ENCODE data around the gene FRMD4A. TPM values are rescaled to one million over a fixed set of nuclear protein-coding genes. Genes with fewer than 3 reads are reported as not detected.

Gene FRMD4A
- total and polyA plus RNA-seq, 2 experiments from 2014 or later, result 11.9 to 17.5 TPM

- Histone ChIP-seq H4K20me1 (ENCODE audit: insufficient read depth) (no peaks in the 10 kb centered on the region), H3K9me3 (ENCODE audit: low read depth) (no peaks in the 10 kb centered on the region), H2AFZ (no peak overlapping the region), H3K4me2 (ENCODE audit: unreplicated experiment) (no peak overlapping the region), H3K9me2 (ENCODE audit: insufficient read depth) (no peaks in the 10 kb centered on the region), H3K4me3 (no peak overlapping the region), H3K27me3 (replicated peaks; ENCODE audit: insufficient read depth) (peaks cover 69% of the 10 kb centered on the region), H3K4me1 (ENCODE audit: insufficient read depth) (no peaks in the 10 kb centered on the region), H3K79me2 (ENCODE audit: insufficient read depth) (no peaks in the 10 kb centered on the region), H3K36me3 (ENCODE audit: low read depth) (no peaks in the 10 kb centered on the region), H3F3A (ENCODE audit: insufficient read depth) (no peaks in the 10 kb centered on the region), H3K27ac (no peak overlapping the region), H3K9ac (no peak overlapping the region)
- in situ Hi-C loops (cut with MboI), result loop anchor here (10.0 kb wide), 1 partner anchor 283 kb away; no protein-coding TSS in a partner anchor
- DNase-seq, result no peak
- 43 to 46% methylated on average over 5 of the region's 5 CpGs for WGBS, 2 experiments (ENCODE audit: low coverage in 1 of 2, low lambda C conversion rate in 2 of 2, missing lambda C conversion rate in 2 of 2)
- TF ChIP-seq EZH2phosphoT487 (IDR thresholded peaks at IDR 0.05; ENCODE audit: insufficient read depth, low read depth) (no peak), EZH2 (IDR thresholded peaks at IDR 0.05; ENCODE audit: insufficient read depth, poor library complexity, severe bottlenecking) (no peak)
Observed at GRCh38 chr10:14191407-14191806, 139.3 kb downstream of the FRMD4A start.

- no peak overlapping the region for H3K27ac ChIP-seq
- DNase-seq, result no peak
- peaks cover 62% of the 10 kb centered on the region for H3K27me3 ChIP-seq (replicated peaks; ENCODE audit: insufficient read depth)
- no peaks in the 10 kb centered on the region for H3K9me3 ChIP-seq (ENCODE audit: low read depth)
- H3K4me1 ChIP-seq (ENCODE audit: insufficient read depth), result no peaks in the 10 kb centered on the region
- WGBS, 2 experiments (ENCODE audit: low coverage in 1 of 2, low lambda C conversion rate in 2 of 2, missing lambda C conversion rate in 2 of 2), result 59 to 62% methylated on average over 4 of the region's 4 CpGs
- H3K9me2 ChIP-seq (ENCODE audit: insufficient read depth), result no peaks in the 10 kb centered on the region
- H3K4me2 ChIP-seq (ENCODE audit: unreplicated experiment), result no peak overlapping the region
- no peaks in the 10 kb centered on the region for H3K36me3 ChIP-seq (ENCODE audit: low read depth)
- no peaks in the 10 kb centered on the region for H4K20me1 ChIP-seq (ENCODE audit: insufficient read depth)
- no peak for TF ChIP-seq EZH2phosphoT487 (IDR thresholded peaks at IDR 0.05; ENCODE audit: insufficient read depth, low read depth)
- no peak for TF ChIP-seq EZH2 (IDR thresholded peaks at IDR 0.05; ENCODE audit: insufficient read depth, poor library complexity, severe bottlenecking)
- H3K4me3 ChIP-seq, result no peak overlapping the region
- in situ Hi-C loops (cut with MboI), result loop anchor here (10.0 kb wide), 1 partner anchor 284 kb away; no protein-coding TSS in a partner anchor
- no peaks in the 10 kb centered on the region for H3K79me2 ChIP-seq (ENCODE audit: insufficient read depth)
- no peak overlapping the region for H3K9ac ChIP-seq
- H3F3A ChIP-seq (ENCODE audit: insufficient read depth), result no peaks in the 10 kb centered on the region
- no peak overlapping the region for H2AFZ ChIP-seq
Observed at GRCh38 chr10:14190702-14191101, 140.0 kb downstream of the FRMD4A start.

- 58% methylated on average over 6 of the region's 6 CpGs for WGBS, 2 experiments (ENCODE audit: low coverage in 1 of 2, low lambda C conversion rate in 2 of 2, missing lambda C conversion rate in 2 of 2)
Observed at GRCh38 chr10:14186245-14186644, 144.5 kb downstream of the FRMD4A start.

GRCh38 chr10:14185316-14186045 is 145.2 kb downstream of the FRMD4A start:
- peak; percentile 4 for DNase-seq
- Histone ChIP-seq H3F3A (ENCODE audit: insufficient read depth) (no peaks in the 10 kb centered on the region), H3K36me3 (ENCODE audit: low read depth) (no peaks in the 10 kb centered on the region), H2AFZ (no peak overlapping the region), H3K4me1 (ENCODE audit: insufficient read depth) (no peaks in the 10 kb centered on the region), H3K27ac (no peak overlapping the region), H3K79me2 (ENCODE audit: insufficient read depth) (no peaks in the 10 kb centered on the region), H3K4me2 (ENCODE audit: unreplicated experiment) (no peak overlapping the region), H3K9ac (no peak overlapping the region), H4K20me1 (ENCODE audit: insufficient read depth) (no peaks in the 10 kb centered on the region), H3K9me3 (ENCODE audit: low read depth) (no peaks in the 10 kb centered on the region), H3K9me2 (ENCODE audit: insufficient read depth) (no peaks in the 10 kb centered on the region), H3K4me3 (no peak overlapping the region), H3K27me3 (replicated peaks; ENCODE audit: insufficient read depth) (peaks cover 48% of the 10 kb centered on the region)
- in situ Hi-C loops (cut with MboI), result no loop called here
- 32 to 37% methylated on average over 7 of the region's 7 CpGs for WGBS, 2 experiments (ENCODE audit: low coverage in 1 of 2, low lambda C conversion rate in 2 of 2, missing lambda C conversion rate in 2 of 2)
- TF ChIP-seq EZH2 (IDR thresholded peaks at IDR 0.05; ENCODE audit: insufficient read depth, poor library complexity, severe bottlenecking) (no peak), EZH2phosphoT487 (IDR thresholded peaks at IDR 0.05; ENCODE audit: insufficient read depth, low read depth) (no peak)

More at GRCh38 chr10:14186245-14186644, 144.5 kb downstream of the FRMD4A start:
- Histone ChIP-seq H3K4me3 (no peak overlapping the region), H3K9ac (no peak overlapping the region), H4K20me1 (ENCODE audit: insufficient read depth) (no peaks in the 10 kb centered on the region), H3K4me2 (ENCODE audit: unreplicated experiment) (no peak overlapping the region), H3K27me3 (replicated peaks; ENCODE audit: insufficient read depth) (peaks cover 46% of the 10 kb centered on the region), H3K27ac (no peak overlapping the region), H3K9me2 (ENCODE audit: insufficient read depth) (no peaks in the 10 kb centered on the region), H2AFZ (no peak overlapping the region), H3K36me3 (ENCODE audit: low read depth) (no peaks in the 10 kb centered on the region), H3K79me2 (ENCODE audit: insufficient read depth) (no peaks in the 10 kb centered on the region), H3F3A (ENCODE audit: insufficient read depth) (no peaks in the 10 kb centered on the region), H3K9me3 (ENCODE audit: low read depth) (no peaks in the 10 kb centered on the region), H3K4me1 (ENCODE audit: insufficient read depth) (no peaks in the 10 kb centered on the region)
- TF ChIP-seq EZH2 (IDR thresholded peaks at IDR 0.05; ENCODE audit: insufficient read depth, poor library complexity, severe bottlenecking) (no peak), EZH2phosphoT487 (IDR thresholded peaks at IDR 0.05; ENCODE audit: insufficient read depth, low read depth) (no peak)
- in situ Hi-C loops (cut with MboI), result no loop called here
- peak; percentile 28 for DNase-seq
